SU-DHL-6 (cell line): ENCODE data around the gene KRT16.
"Not testable (repeated sequence)": the region's sequence is repeated elsewhere in the genome, so short reads cannot be mapped to it uniquely, and the experiment has no call there.

Experiments
- H2AFZ ChIP-seq: fragments of 200-600 bp; sonication (generic); 2 replicates; pipeline ENCODE4 v1.6.1; 2014; ENCODE audit warnings: low read depth, mild to moderate bottlenecking, moderate library complexity, mixed read lengths, antibody characterized with exemption, low read length; ENCODE audit not compliant: severe bottlenecking
- H3F3A ChIP-seq: fragments of 200-600 bp; shearing (Covaris generic); 2 replicates; pipeline ENCODE4 v1.6.0; 2016; ENCODE audit warnings: antibody characterized with exemption, mild to moderate bottlenecking; ENCODE audit not compliant: insufficient read depth
- H3K27ac ChIP-seq: fragments of 200-600 bp; sonication (generic); 2 replicates; pipeline ENCODE4 v1.5.1; 2016; ENCODE audit warnings: low read depth, mild to moderate bottlenecking, low read length, moderate library complexity, mixed read lengths
- H3K27me3 ChIP-seq: fragments of 200-600 bp; sonication (generic), shearing (Covaris generic); 2 replicates; pipeline ENCODE4 v1.6.0; 2014; ENCODE audit warnings: mild to moderate bottlenecking, low read length
- H3K36me3 ChIP-seq: fragments of 200-600 bp; sonication (generic); 2 replicates; pipeline ENCODE4 v1.6.1; 2014; ENCODE audit warnings: mild to moderate bottlenecking, low read length, mixed read lengths
- H3K4me2 ChIP-seq: fragments of 300-600, 200-600 bp; shearing (Covaris generic), sonication (generic); 2 replicates; pipeline ENCODE4 v1.6.0; 2014; ENCODE audit warnings: low read length, low read depth, mild to moderate bottlenecking; ENCODE audit not compliant: poor library complexity, severe bottlenecking
- H3K4me3 ChIP-seq: fragments of 200-600 bp; sonication (generic); 2 replicates; pipeline ENCODE4 v1.5.1; 2014; ENCODE audit warnings: antibody characterized with exemption, low read length, mild to moderate bottlenecking, mixed read lengths; ENCODE audit not compliant: insufficient read depth, poor library complexity, severe bottlenecking
- H3K79me2 ChIP-seq: fragments of 200-600 bp; sonication (generic); 2 replicates; pipeline ENCODE4 v1.6.1; 2014; ENCODE audit warnings: mild to moderate bottlenecking, low read length, moderate library complexity; ENCODE audit not compliant: insufficient read depth
- H3K9ac ChIP-seq: fragments of 200-600 bp; sonication (generic); 2 replicates; pipeline ENCODE4 v1.7.0; 2014; ENCODE audit warnings: mild to moderate bottlenecking, low read length
- H3K9me2 ChIP-seq: fragments of 200-600 bp; sonication (generic); replicated peaks from 2 replicates; pipeline ENCODE4 v1.6.1; 2014; ENCODE audit warnings: low read length; ENCODE audit not compliant: insufficient read depth
- H3K9me3 ChIP-seq: fragments of 200-600 bp; sonication (generic); 2 replicates; pipeline ENCODE4 v1.6.1; 2014; ENCODE audit warnings: low read length, mixed read lengths; ENCODE audit not compliant: insufficient read depth
- H4K20me1 ChIP-seq: fragments of 200-600 bp; sonication (generic); 2 replicates; pipeline ENCODE4 v1.6.1; 2014; ENCODE audit warnings: low read depth, mild to moderate bottlenecking, antibody characterized with exemption, low read length, moderate library complexity, mixed read lengths
- CTCF ChIP-seq: fragments of 200-600 bp; sonication (generic); IDR thresholded peaks from one replicate; pipeline ENCODE4 v1.5.1; 2017; ENCODE audit warnings: antibody characterized with exemption, mild to moderate bottlenecking, low read length, moderate library complexity; ENCODE audit not compliant: insufficient read depth, poor library complexity, severe bottlenecking
- EZH2phosphoT487 ChIP-seq: fragments of 200-600 bp; sonication (generic), shearing (Covaris generic); conservative IDR thresholded peaks from 2 replicates; pipeline ENCODE4 v1.6.1; 2018; ENCODE audit warnings: mild to moderate bottlenecking, antibody characterized with exemption, low read length, moderate library complexity, mixed read lengths

The KRT16 gene

GRCh38 chr17:41612376-41613160 lies at the start of gene KRT16:
Gene KRT16, minus strand, starts transcription at chr17:41612767. Its CDS starts 79 bp downstream, at chr17:41612688.
- not testable (repeated sequence) for H3F3A ChIP-seq, H3K9me3 ChIP-seq, H3K4me2 ChIP-seq, H3K27ac ChIP-seq, H3K9ac ChIP-seq, H4K20me1 ChIP-seq, H2AFZ ChIP-seq, H3K79me2 ChIP-seq, H3K27me3 ChIP-seq, H3K4me3 ChIP-seq, H3K9me2 ChIP-seq, H3K36me3 ChIP-seq

- H3K9ac ChIP-seq, result no peak overlapping the region
- no peak overlapping the region for H3K4me3 ChIP-seq
- H3K79me2 ChIP-seq, result no peaks in the 10 kb centered on the region
- no peak overlapping the region for H3K4me2 ChIP-seq
- no peaks in the 10 kb centered on the region for H3K9me3 ChIP-seq
- H3K27me3 ChIP-seq, result no peaks in the 10 kb centered on the region
- no peaks in the 10 kb centered on the region for H4K20me1 ChIP-seq
- H3K27ac ChIP-seq, result no peak overlapping the region
- H3F3A ChIP-seq, result no peaks in the 10 kb centered on the region
- no peak for TF ChIP-seq EZH2phosphoT487
- no peak for TF ChIP-seq CTCF
- H2AFZ ChIP-seq, result no peak overlapping the region
- no peaks in the 10 kb centered on the region for H3K9me2 ChIP-seq
- no peaks in the 10 kb centered on the region for H3K36me3 ChIP-seq
Measured at GRCh38 chr17:41660221-41660711, 47.7 kb upstream of the KRT16 start.

GRCh38 chr17:41659427-41660212 lies 47.1 kb upstream of the KRT16 start:
- no peaks in the 10 kb centered on the region for H4K20me1 ChIP-seq
- no peak overlapping the region for H3K9ac ChIP-seq
- H3K4me3 ChIP-seq, result no peak overlapping the region
- H3K27me3 ChIP-seq, result no peaks in the 10 kb centered on the region
- H3F3A ChIP-seq, result no peaks in the 10 kb centered on the region
- no peaks in the 10 kb centered on the region for H3K79me2 ChIP-seq
- TF ChIP-seq CTCF (no peak), EZH2phosphoT487 (no peak)
- no peak overlapping the region for H3K4me2 ChIP-seq
- no peaks in the 10 kb centered on the region for H3K9me2 ChIP-seq
- H2AFZ ChIP-seq, result no peak overlapping the region
- H3K27ac ChIP-seq, result no peak overlapping the region
- H3K36me3 ChIP-seq, result no peaks in the 10 kb centered on the region
- H3K9me3 ChIP-seq, result no peaks in the 10 kb centered on the region

GRCh38 chr17:41658846-41659245 lies 46.3 kb upstream of the KRT16 start:
- Histone ChIP-seq H3K27me3 (no peaks in the 10 kb centered on the region), H3K79me2 (no peaks in the 10 kb centered on the region), H3K36me3 (no peaks in the 10 kb centered on the region), H3K9ac (no peak overlapping the region), H2AFZ (no peak overlapping the region), H3K27ac (no peak overlapping the region), H3F3A (no peaks in the 10 kb centered on the region), H3K9me2 (no peaks in the 10 kb centered on the region), H4K20me1 (no peaks in the 10 kb centered on the region), H3K9me3 (no peaks in the 10 kb centered on the region), H3K4me3 (no peak overlapping the region), H3K4me2 (no peak overlapping the region)
- TF ChIP-seq CTCF, result no peak
- no peak for TF ChIP-seq EZH2phosphoT487
